Osteoblast (primary cell): ENCODE measurements around the gene SLC15A3. TPM values are rescaled to one million over a fixed set of nuclear protein-coding genes. Genes with fewer than 3 reads are reported as not detected.

Source experiments
- DNase-seq: peaks from one replicate; pipeline ENCODE4 v3.0.0; 2011; ENCODE audit warnings: low spot score, mixed read lengths; ENCODE audit not compliant: insufficient read length; ENCODE audit errors: missing footprints
- H2AFZ ChIP-seq: 2 replicates; pipeline ENCODE4 v1.6.0; 2011; ENCODE audit warnings: mild to moderate bottlenecking, low read length
- H3K27ac ChIP-seq: 2 replicates; pipeline ENCODE4 v1.5.1; 2011; ENCODE audit warnings: mild to moderate bottlenecking, low read depth, low read length, moderate library complexity
- H3K27me3 ChIP-seq: 2 replicates; pipeline ENCODE4 v1.6.0; 2012; ENCODE audit warnings: mild to moderate bottlenecking, control low read depth, inconsistent platforms, low read length, moderate library complexity; ENCODE audit not compliant: insufficient read depth
- H3K36me3 ChIP-seq: 2 replicates; pipeline ENCODE4 v1.5.1; 2011; ENCODE audit warnings: mild to moderate bottlenecking, low read length, control low read depth, moderate library complexity; ENCODE audit not compliant: insufficient read depth
- H3K4me1 ChIP-seq: 2 replicates; pipeline ENCODE4 v1.5.1; 2011; ENCODE audit warnings: mild to moderate bottlenecking, low read length, control low read depth, moderate library complexity; ENCODE audit not compliant: insufficient read depth
- H3K4me2 ChIP-seq: 2 replicates; pipeline ENCODE4 v1.6.0; 2011; ENCODE audit warnings: mild to moderate bottlenecking, low read length; ENCODE audit not compliant: insufficient read depth
- H3K4me3 ChIP-seq: fragments of 200-600 bp; sonication (generic); 3 replicates; pipeline ENCODE4 v1.5.1; 2012; ENCODE audit warnings: mild to moderate bottlenecking, low read length, inconsistent platforms; ENCODE audit not compliant: insufficient read depth
- H3K79me2 ChIP-seq: 2 replicates; pipeline ENCODE4 v1.6.0; 2012; ENCODE audit warnings: mild to moderate bottlenecking, low read length, control low read depth, inconsistent platforms; ENCODE audit not compliant: insufficient read depth
- H3K9me3 ChIP-seq: 2 replicates; pipeline ENCODE4 v1.5.1; 2011; ENCODE audit warnings: low read depth, low read length, control low read depth
- H4K20me1 ChIP-seq: 2 replicates; pipeline ENCODE4 v1.6.0; 2012; ENCODE audit warnings: mild to moderate bottlenecking, low read length, control low read depth; ENCODE audit not compliant: insufficient read depth
- CTCF ChIP-seq: IDR thresholded peaks from 2 replicates; pipeline ENCODE4 v1.5.1; 2011; ENCODE audit warnings: mild to moderate bottlenecking, low read depth, low read length, moderate library complexity; ENCODE audit errors: extremely low read depth
- total RNA-seq: library from RNA; depleted of rRNA; stranded (reverse); fragments of >200 nt; gene quantifications from 2 replicates; pipeline ENCODE4 v1.2.3, GENCODE V29; 2012

The SLC15A3 gene
- total RNA-seq, 1 donor: 10.9 TPM

DNA sequence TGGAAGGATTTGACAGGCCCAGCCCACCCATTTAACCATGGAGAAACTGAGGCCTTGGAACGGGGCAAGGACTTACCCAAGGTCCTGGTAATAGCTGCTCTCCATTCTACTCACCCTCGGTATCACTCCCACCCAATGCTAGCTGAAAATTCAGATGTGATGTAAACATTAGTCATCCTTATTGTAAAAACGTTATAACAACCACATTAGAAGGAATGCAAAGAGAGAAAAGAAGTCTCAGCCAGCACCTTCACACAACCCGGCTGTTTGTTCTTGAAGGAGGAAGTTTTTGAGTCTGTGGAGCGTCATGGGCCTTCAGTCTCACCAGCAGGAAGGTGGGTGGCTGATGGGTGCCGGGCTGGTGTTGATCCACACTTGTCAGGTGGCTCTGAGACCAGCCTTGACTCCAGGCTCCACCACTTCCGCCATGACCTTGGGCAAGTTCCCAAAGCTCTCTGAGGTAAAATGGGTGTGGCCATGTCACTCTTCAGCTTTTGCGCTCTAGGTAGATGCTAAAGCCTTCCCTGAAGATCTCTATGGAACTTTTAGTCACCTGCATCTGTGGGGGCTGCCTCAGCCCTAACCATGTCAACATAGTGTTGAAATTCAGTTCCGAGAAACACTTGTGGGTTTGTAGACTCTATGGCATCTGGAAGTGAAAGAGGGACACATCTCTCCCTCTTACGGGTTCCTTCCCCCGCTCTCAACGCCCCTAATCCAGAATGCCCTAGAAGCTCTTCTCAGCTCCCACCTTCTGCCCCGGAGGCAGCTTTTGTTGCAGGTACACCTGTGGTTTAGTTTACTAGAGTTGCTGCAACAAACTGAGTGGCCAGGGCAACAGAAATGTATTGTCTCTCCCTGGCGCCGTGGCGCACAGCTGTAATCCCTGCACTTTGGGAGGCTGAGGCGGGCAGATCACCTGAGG is 34.3 kb upstream of the SLC15A3 start:
- Histone ChIP-seq H3K36me3 (no peaks in the 10 kb centered on the region), H2AFZ (peak overlapping the region; percentile 47), H3K4me3 (no peak overlapping the region), H3K4me1 (peaks cover 8% of the 10 kb centered on the region), H4K20me1 (no peaks in the 10 kb centered on the region), H3K4me2 (peak overlapping the region; percentile 39), H3K27ac (no peak overlapping the region), H3K9me3 (no peaks in the 10 kb centered on the region), H3K79me2 (no peaks in the 10 kb centered on the region), H3K27me3 (peaks cover 22% of the 10 kb centered on the region)
- TF ChIP-seq CTCF: no peak
- no peak for DNase-seq

- Histone ChIP-seq H3K4me3 (no peak overlapping the region), H3K4me1 (peaks cover 8% of the 10 kb centered on the region), H3K4me2 (no peak overlapping the region), H3K36me3 (no peaks in the 10 kb centered on the region), H3K27ac (no peak overlapping the region), H3K27me3 (peaks cover 22% of the 10 kb centered on the region), H3K9me3 (no peaks in the 10 kb centered on the region), H3K79me2 (no peaks in the 10 kb centered on the region), H4K20me1 (no peaks in the 10 kb centered on the region), H2AFZ (no peak overlapping the region)
- no peak for DNase-seq
- TF ChIP-seq CTCF: no peak
These were observed 33.5 kb upstream of the SLC15A3 start for GRCh38 chr11:60985501-60985900.

DNA sequence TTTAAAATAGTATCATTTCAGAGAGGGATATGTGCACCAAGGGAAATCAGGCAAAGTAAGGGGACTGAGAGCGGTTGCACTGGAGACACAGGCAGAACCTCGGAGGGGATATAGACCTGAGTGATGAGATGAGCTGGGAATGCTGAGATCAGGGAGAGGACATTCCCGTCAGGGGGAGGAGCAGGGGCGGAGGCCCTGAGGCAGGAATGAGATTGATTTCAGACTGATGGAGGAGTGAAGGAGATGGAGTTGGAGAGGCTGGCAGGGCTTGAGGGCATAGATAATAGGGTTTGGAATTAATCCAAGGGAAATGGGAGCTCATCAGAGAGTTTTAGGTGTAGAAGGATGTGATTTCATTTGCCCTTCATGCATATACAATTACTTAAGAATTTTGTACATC is 32.7 kb upstream of the SLC15A3 start:
- peaks cover 21% of the 10 kb centered on the region for H3K27me3 ChIP-seq
- no peak overlapping the region for H3K4me2 ChIP-seq

More for the DNA sequence above, 32.7 kb upstream of the SLC15A3 start:
- no peak for DNase-seq
- TF ChIP-seq CTCF: no peak
- H3K36me3 ChIP-seq: no peaks in the 10 kb centered on the region
- H2AFZ ChIP-seq: no peak overlapping the region
- H4K20me1 ChIP-seq: no peaks in the 10 kb centered on the region
- no peak overlapping the region for H3K4me3 ChIP-seq
- H3K9me3 ChIP-seq: no peaks in the 10 kb centered on the region
- no peak overlapping the region for H3K27ac ChIP-seq
- H3K79me2 ChIP-seq: no peaks in the 10 kb centered on the region
- H3K4me1 ChIP-seq: peaks cover 8% of the 10 kb centered on the region
